Stimulated activated CD8-positive, alpha-beta memory T cell treated with anti-CD3 and anti-CD28 coated beads, Interleukin-12 subunit alpha, Interleukin-12 subunit beta, amount 100 ng/mL, for 24 hours (primary cell): ENCODE data around the gene FAM181B.
"Not testable (repeated sequence)": the region's sequence is repeated elsewhere in the genome, so short reads cannot be mapped to it uniquely, and the experiment has no call there.

Source experiments
- DNase-seq: peaks from one replicate; pipeline ENCODE4 v3.0.0-alpha.2; 2020; ENCODE audit errors: extremely low read depth

The FAM181B gene

DNA sequence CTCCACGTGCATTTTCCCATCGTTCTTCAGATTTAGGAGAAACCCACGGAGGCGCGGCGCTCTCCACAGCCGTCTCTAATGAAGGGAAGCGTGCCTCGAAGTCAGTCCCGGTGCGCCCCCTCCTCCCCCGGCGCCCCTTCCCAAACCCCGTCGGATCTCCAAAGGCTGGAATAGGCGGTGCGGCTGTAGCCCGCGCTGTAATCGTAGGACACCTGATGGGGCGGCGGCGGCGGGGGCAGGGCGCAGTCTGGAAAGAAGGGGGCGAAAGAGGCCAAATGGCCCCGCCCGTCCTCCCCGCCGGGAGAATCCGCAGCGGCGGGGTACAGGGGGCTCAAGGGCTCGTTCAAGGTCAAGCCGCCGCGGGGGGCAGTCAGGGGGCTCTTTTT lies 1.3 kb downstream of the FAM181B start:
- DNase-seq: no peak

DNA sequence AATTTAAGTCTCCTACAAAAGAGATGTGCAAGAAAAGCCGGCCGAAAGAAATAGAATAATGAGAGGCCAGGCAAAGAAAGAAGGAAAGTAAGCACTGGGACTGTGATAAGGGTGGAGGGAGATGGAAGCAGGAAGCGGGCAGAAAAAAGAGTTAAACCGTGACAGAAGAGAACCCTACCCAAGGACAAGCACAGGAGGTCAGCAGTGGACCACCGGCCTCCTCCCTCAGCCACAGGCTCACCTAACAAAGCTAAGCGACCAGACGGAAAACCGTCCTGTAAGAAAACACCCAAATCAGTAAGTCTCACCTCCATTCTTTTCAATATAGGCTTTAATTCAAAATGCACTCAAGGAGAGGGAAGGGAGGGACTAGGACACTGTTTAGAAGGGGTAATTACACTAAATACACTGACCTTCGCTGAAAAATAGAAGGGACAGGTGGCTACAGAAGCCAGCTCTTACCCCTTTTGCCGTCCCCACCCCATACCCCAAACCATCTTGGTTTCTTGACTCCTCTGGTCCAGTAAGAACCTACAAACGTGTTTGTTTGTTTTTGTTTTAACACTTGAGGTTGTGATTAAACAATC lies 1.9 kb downstream of the FAM181B start:
- no peak for DNase-seq

DNA sequence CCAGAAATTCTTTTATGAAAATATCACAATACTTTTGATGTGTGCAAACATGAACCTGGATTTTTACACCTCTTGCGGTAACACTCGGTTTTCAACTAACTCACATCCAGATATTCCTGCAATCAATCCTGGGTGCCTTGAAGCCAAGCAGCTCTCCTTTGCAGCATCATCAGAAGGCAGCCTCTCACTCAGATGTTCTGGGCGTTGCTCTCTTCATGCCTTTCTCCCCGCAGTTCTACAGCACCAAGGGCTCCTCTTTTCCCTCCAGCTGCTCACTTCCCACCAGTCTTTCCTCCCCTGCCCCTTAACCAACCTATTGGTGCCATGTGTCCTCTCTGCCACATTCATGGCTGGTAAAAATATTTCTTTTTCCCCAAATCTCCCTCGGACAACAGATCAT lies 2.9 kb downstream of the FAM181B start:
- DNase-seq: no peak

DNA sequence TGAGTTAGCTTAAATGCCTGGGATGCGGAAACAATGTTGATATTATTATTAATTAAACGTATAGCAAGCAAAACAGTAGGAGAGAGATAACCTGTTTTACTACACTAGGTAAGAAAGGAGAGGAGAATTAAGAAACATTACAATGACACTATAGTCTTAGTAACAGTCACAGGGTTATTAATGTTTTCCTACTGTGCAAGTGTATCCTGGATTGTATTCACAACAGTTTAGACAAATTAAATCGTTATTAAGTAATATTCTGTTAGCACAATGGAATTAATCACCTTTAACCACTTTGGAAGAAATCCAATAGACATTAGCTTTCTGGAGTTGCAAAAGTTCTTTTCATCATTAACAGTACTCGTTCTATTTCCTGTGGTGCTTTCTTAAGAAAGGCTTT lies 3.4 kb downstream of the FAM181B start:
- no peak for DNase-seq

DNA sequence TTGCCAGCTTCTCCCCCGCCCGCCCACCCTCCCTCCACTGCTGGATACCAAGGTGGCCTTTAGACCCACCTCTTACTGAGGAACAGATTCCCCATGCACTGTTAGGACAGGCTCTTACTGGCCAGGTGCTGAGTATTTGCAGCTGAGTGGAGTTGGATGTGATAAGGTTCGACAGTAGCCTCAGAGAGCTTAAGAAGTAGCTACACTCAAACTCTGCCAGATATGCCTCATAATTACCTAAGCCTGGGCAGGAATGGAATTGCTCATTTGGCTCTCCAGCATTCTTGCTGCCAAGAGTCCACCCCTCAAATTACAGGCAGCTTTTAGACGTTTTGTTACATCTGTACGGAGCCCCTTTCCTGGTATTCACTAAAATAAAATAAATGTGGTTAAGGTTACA lies 9.6 kb downstream of the FAM181B start:
- DNase-seq: no peak

DNA sequence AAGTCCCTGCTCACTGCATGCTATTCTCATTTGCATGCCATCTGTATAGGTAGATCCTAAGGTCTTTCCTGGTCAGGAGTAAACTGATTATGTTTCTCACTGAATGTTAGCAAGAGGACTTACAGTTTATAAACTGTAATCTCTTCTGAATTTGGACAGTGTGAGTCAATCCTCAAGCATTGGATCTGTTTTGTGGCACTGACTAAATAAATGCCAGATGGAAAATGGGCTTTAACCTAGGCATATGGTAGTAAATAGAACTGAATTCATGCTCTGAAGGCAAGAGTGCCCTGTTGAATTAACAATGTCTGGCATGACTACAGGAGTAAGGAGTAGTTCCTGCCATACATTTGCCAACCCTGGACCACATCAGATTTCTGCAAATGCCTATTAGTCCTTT lies 11.4 kb downstream of the FAM181B start:
- DNase-seq: no peak

DNA sequence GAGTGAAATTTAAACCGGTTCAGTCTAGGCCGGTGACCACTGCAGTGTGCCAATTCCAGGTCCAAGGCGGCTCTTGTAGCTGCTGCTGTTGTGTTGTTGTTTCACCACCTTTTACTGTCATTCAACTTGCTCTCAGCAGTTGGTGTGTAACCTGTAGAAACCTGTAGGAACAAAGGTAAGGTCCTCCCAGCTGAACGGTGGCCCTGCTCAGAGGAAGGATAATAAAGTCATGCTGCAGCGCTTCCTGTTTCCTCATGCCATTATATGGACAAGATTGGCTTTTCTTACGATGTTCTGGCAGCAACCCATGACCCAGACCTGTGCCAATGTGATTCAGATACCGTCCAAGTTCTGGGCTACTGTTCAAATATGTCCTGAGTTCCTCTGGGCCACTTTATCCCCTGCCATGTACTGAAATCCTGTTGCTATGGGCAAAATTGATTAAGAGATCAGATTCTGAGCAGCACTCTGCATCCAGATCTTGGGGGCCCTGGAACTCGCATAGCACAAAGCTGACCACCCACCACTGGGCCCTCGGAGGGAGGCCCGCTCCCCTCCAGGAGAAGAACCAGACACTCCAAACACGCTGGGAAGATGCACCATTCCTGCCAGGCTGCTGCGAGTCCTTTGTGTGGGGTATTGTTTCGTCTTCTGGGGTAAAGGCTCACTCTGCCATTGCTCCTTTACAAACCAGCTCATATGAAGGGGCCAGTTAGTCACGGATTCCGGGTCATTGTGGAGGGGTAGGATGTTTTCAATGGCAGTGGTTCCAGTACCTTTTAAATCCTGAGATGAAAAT lies 13.2 kb downstream of the FAM181B start:
- no peak for DNase-seq

DNA sequence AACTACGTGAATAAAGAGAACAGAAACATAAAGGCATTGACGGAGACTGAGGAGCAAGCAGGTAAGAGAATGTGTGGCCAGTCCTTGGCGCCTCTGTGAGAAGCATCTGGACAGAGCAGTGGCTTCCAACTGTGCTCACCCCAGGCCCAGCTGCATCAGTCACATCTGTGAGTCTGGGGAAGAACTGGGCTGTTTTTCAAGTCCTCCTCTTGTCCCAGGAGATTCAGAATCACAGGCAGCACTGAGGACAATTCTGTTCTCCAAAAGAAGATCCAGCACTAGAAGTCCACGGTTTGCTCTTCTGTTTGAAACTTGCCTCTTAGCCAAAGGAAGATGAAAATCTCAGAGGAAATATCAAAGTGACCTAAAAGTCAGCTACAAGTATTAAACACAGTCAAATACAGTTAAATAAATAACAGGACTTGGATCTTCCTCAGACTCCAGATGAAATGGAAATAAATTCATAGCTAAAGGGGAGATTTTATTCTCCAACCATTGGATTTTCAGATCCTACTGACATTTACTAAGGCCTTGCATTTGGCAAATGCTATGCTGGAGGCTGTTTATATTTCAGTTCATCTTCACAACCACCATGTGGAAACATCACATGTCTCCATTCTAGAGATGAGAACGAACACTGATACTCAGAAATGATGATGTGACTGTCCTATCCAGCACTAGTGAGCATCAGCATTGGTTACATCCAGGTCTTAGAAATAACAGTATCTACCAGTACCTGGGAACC lies 14.1 kb downstream of the FAM181B start:
- no peak for DNase-seq

DNA sequence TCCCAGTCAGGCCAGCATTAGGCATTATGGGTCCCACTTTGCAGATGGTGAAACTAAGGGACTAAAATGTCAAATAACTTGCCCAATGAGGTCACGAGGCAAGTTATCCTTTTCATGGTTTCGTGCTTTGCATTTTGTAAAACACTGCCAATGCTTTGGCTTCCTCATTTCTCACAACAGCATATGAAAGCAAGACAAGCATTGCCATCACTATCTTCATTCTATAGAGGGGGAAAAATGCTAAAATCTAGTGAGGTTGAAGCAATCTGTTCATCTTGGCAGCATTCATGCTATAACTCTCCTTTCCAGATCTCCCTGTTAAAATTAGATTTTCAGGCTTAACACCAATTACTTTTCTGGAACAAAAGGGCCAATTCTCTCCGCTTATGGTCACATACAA lies 14.8 kb downstream of the FAM181B start:
- no peak for DNase-seq

DNA sequence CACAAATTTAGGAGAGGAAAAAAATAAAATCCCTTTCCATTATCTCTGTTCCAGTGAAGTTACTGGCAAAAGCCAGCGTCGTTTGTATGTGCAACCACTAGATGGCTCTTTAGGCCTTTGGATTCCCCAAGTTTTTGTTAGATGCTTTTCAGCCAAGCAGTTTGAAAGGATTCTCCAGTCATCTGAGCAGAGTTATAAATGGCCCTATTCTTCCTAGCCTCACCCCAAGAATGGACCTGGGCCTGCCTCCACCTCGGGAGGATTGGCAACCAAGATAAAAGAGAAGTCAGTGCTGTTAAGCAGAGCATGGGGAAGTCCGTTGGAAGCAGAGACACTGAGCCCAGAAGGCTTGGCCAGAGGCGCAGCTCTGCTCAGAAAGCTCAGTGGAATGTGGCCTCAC lies 15.4 kb downstream of the FAM181B start:
- no peak for DNase-seq

DNA sequence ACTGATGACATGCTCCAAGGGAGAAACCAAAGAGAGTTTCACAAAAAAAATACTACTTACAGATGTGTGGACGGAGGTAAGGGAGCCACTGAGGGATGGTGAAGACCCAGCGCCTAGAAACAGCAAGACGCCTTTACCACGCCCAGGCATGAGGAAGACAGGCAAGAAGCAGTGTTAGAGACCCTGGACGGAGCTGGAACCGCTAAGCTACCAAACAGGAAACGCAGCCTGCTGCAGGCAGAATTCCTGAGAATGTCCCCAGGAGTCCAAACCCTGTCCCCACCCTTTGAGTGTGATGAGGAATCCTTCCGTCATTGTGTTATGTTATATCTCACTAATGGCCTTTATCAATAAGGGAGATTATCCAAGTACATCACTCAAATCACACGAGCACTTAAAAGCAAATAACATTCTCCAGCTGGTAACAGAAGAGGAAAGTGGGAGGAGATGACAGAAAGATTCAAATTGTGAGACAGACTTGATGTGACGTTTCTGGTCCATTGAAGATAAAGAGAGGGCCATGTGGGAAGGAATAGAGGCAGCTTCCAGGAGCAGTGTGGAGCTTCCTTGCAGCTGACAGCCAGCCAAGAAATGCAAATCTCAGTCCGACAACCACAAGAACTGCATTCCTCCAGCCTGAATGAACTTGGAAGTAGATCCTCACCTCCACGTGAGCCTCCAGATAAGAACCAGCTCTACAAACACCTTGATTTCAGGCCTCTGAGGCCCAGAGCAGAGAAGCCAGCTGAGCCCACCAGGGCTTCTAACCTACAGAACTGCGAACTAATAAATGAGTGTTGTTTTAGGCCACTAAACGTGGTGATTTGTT lies 19.1 kb downstream of the FAM181B start:
- DNase-seq: no peak

DNA sequence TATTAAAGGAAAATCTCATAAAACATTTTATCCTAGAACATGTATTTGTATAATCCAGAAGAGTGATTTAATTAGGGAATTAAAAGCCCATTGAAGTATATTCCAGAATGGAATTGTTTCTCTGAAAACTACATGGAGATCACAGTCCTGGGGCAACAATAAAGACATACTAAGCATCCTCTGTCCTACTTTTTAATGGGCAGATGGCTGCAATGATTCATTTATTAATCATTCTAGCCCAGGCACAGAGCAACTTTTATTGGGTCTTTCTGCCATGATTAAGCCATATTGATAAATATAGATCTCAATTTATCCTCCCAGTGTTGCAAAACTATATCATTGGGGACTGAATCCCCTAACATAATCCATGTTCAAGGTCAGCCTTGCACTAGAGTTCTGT lies 22.0 kb downstream of the FAM181B start:
- DNase-seq: no peak

DNA sequence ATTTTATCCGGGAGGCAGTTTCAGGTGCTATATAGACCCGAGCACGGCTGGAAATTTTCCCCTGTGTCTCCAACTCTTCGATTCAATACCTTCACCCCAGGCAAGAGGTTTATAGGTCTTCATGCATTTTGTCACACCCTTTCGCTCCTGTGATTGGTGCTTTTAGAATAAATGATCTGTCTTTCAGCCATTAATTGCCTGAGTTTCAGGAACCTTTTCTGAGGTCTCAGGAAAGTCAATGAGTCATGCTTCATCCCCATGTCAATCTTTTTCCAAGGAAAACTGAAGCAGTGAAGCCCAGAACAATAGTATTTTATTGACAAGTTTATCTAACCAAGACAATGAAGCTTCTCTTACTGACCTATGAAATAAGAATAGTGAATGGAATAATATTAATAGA lies 29.9 kb downstream of the FAM181B start:
- no peak for DNase-seq

DNA sequence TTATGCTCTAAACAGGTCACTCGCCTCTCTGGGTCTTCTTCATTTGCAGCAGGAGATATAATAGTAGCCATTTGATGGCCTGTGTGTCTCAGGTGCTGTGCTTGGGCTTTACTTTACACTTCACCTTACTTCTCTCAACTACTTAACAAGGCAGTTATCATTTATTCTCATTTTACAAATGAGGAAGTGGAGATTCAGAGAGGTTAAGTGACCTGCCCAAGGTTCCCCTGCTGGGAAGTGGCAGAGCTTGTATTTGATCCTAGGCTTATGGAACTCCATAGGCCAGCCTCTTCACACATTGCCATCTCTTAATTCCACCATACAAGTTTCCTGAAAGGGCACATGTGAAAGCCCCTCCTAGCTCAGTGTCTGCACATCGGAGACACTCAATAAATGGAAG lies 30.4 kb downstream of the FAM181B start:
- no peak for DNase-seq

DNA sequence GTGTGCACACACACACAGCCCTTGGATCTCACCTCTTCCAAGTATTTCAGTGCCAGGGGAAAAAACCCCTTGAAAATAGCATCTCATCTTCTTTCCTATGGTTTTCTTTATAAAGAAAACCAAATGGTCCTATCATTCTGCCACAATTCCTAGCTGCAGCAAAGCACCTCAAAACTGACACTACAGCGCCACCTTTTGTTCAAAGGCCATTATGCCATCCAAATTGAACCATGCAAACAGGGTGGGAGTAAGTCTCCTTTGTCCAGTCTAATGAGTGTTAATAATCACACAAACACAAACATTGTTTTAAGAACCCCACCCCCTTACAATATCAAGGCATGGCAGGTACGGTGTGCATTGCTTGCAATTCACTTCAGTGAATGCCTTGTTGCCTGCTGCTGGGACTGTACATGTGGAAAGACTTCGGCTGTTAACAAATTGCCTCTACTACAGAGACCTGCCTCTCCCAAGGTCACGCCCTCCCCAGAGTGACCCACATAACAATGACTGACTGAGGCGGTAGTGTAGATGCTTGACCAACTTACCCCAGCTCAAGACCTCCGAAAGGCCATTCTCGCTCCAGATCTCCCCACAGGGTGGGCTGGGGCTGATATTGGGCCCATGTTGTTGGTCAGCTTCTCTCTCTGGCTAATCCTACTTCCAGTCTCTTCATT lies 31.7 kb downstream of the FAM181B start:
- DNase-seq: no peak

DNA sequence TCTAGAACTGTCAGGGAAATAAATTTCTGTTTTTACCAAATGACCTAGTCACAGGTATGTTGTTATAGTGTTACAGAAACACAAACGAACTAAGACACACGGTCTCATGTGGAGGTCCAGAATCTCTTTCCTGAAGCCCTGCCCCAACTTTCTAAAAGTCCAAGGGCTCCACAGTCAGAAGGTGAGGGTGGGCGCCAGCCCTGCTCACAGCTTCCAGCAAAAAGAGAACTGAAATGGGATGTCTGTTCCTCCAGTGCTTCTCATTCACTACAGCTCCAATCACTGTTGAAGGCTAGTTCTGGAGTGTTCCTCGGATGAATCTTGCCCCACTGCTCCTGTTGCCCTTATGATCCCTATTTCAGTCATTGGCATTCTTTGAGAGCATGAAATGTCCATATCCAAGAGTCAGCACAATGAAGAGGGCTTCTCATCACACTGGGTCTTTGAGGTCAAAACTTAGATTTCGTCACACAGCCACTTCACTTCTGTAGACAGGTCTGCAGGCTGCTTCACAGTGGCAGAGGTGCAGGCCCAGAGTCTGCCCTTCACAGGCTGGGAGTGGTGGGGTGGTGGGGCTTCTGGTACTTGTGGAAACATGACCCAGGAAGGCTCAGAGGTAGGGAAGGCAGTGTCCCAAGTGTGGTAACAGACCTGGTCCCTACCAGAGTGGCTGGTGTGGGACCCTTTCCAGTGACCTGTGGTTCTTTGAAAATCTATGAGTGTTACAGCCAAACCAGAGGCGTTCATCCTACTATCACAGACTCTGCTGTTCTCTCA lies 34.9 kb downstream of the FAM181B start:
- no peak for DNase-seq

DNA sequence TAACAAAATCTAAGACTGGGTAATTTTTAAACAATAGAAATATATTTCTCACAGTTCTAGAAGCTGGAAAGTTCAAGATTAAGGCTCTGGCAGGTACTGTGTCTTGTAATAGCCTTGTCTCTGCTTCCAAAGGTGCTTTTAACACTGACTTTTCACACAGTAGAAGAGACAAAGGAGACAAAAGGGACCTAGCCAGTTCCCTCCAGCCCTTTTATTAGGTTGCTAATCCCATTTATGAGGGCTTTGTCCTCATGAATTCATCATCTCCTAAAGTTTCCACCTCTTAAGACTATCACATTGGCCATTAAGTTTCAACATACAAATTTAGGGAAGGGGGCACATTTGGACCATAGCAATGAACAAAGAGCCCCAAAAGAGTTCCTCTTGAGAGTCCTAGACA lies 40.7 kb downstream of the FAM181B start:
- no peak for DNase-seq

DNA sequence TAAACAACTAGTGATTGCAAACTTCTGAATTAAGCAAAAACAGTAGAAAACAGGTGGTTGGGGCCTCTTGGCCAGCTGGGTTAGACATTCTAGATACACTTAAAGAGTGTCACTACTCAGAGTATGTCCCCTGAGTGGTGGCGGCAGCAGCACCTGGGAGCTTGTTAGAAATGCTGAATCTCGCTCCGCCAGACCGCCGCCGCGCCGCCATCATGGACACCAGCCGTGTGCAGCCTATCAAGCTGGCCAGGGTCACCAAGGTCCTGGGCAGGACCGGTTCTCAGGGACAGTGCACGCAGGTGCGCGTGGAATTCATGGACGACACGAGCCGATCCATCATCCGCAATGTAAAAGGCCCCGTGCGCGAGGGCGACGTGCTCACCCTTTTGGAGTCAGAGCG lies 44.3 kb downstream of the FAM181B start:
- DNase-seq: not testable (repeated sequence)

DNA sequence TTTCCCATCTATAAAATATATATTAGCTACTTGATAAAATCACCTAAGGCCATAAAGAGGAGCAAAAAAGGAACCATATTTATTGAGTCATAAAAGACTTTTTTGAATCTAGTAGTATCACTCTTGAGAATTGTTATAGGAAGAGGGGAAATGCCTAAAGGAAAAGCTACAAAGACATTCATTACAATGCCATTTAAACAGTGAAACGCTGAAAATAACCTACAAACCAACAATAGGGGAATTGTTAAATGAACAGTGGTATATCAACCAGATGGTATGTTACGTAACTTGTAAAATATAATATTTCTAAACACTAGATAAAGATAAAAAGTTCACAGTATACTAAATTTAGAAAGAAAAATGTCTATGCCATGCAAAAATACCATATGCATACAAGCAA lies 47.5 kb downstream of the FAM181B start:
- DNase-seq: no peak

DNA sequence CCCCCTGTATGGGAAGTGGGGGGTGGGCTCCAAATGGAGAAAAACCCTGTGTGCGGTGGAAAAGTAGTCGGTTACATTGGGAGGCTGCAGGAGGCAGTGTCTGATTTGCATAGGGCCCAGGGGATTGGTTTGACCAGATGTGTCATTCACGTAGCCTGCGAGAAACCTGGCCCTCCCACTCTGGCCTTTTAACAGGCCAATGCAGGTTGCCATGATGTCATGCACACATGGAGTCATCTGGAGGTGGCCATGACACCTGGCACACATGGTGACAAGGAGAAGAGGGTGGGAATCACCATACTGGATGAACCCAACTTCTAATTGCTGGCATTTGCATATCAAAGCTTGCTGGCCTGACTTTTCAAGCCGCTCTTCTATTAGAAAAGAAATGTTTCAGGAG lies 50.6 kb downstream of the FAM181B start:
- DNase-seq: no peak
